MV-4-11 (cell line): ENCODE results near the gene ATG16L2.

Experiments used
- DNase-seq: peaks from one replicate; lab custom pipeline; 2025; lab: John Stamatoyannopoulos, UW

Gene ATG16L2, protein sequence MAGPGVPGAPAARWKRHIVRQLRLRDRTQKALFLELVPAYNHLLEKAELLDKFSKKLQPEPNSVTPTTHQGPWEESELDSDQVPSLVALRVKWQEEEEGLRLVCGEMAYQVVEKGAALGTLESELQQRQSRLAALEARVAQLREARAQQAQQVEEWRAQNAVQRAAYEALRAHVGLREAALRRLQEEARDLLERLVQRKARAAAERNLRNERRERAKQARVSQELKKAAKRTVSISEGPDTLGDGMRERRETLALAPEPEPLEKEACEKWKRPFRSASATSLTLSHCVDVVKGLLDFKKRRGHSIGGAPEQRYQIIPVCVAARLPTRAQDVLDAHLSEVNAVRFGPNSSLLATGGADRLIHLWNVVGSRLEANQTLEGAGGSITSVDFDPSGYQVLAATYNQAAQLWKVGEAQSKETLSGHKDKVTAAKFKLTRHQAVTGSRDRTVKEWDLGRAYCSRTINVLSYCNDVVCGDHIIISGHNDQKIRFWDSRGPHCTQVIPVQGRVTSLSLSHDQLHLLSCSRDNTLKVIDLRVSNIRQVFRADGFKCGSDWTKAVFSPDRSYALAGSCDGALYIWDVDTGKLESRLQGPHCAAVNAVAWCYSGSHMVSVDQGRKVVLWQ

DNA sequence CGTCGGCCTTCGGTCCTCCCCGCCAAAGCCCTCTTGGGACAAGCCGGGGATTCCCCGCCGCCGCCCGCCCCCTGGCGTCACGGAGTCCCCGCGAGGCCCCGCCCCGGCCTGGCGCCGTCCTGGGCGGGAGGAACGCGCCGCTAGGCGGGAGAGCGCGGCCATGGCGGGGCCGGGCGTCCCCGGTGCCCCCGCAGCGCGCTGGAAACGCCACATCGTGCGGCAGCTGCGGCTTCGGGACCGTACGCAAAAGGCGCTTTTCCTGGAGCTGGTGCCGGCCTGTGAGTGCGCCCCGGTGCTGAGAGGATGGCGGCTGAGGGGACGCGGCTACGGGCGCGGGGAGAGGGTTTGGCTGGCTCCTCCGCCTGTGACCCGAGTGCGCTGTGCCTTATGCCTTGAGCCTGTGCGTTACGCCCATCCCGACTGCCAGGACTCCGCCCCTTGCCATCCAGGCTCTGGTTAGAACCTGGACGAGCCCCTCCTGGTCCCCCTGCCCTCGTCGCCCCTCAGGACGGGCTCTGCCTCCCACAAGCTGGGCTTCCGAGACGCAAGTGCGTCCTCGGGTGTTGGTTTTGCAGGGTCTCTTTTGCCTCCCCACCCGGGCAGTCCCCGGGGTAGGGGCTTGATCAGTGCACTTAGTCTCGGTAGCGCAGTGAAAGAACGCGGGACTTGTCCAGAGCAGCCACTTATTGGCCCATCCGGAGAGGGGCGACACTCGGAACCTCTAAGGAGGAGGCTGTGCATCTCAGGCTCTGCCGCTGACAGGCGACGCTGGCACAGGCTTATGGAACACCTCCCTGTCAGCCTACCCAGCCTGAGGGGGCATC is at the start of gene ATG16L2:
Gene ATG16L2, plus strand, starts transcription at position 126 of the 824 bp plus-strand sequence. Its CDS starts 35 bp downstream, at position 161.
- DNase-seq = peak; percentile 69

DNA sequence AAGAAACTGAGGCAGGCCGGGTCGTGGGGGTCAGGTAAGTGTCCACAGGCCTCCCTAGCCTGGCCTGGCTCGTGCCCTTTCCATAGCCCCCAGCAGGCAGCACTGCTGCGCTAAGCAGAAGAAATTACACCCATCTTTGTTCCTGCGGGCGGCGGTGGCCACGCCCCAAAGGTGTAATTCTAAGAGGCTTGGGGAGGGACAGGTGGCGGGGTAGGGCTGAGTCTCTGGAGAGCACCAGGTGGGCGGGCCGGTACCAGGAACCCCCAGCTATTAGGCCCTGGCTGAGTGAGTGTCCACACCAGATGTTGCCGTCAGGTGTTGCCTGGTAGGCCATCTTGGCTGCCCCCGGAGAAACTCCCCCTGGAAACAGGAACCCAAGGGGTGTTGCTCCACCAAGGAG is 49.7 kb upstream of the ATG16L2 start:
- no peak for DNase-seq

DNA sequence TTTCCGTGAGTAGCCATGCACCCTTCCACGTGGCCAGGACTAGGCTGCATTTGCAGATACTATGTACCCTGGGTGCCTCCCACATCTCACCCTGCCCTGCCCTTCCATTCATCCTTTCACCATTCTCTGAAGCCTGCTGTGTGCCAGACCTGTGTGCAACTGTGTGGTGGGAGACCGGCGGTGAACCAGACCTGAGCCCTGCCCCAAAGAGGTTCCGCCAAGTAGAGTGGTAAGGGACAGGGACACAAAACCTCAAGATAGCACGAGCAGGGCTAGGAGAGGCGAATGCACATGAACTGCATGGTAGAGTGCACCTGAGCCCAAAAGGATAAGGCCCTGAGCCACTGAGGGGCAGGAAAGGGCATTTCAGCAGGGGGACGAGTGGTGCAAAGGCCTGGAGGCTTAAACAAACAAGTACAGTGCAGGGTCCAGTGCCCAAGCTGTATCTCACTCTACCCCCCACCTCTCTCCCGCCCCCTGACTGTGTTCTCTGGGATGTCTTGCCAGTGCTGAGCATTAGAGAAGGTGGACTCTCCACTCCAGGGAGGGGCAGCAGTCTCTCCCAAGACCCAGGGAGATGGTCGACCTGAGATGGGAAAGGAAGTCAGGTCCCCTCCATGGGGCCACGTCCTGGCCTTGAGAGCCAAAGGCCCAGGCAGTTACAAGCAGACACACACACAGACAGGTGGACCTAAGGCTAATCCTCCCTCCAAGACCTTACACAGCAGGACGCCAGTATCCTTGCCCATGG is 47.9 kb upstream of the ATG16L2 start:
- DNase-seq = no peak

DNA sequence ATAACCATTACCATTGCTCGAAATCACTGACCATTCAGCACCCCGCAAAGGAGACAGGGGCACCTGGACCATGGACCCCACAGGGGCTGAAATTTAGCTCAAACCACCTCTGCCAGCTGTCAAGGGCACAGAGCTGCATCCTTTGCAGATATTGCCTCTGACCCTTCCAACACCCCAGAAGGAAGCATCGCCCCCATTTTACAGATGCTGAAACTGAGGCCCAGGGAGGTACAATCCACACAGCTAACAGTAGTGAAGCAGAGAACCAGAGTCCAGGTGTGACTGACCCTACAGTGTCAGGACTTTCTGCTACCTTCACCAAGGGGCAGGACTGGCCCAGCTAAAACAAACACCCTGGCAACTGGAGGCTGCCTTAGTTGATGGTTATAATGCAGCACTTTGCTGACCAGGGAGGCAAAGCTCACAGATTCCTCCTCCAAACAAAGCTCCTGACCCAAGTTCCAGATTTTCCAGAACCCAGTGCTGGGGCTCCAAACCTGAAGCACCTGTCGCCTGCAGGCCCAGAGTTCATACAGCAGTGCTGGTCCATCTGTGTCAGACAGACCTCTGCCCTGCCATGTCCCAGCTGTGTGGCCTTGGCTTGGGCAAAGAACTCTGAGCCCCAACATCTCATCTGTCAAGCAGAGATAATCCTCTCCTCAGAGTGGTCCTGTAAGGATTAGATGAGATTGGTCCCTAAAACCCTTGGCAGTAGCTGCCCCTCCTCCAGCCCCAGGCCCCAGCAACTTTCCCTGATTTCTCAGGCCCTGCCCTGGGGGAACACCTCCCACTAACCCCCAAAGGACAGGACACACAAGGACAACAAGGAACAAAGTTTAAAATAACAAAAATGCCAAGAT is 46.8 kb upstream of the ATG16L2 start:
- no peak for DNase-seq

DNA sequence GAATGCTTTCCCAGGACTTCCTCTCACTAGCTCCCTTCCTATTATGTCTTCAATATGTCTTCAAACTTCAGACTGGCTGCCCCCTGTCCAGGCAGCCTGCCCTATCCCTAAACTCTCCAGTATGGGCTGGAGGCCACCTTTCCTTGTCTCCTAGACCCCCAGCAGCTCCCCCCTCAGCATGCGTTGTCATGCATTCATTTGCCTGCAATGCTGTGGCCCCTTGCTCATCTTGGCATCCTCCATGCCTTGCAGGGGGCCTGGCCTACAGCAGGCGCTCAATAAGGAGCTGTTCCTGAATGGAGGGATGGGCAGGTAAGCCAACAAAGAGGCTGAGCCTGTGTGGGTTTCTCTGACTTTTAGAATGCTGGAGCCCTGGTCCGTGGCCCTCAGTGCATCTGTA is 45.6 kb upstream of the ATG16L2 start:
- DNase-seq = no peak

DNA sequence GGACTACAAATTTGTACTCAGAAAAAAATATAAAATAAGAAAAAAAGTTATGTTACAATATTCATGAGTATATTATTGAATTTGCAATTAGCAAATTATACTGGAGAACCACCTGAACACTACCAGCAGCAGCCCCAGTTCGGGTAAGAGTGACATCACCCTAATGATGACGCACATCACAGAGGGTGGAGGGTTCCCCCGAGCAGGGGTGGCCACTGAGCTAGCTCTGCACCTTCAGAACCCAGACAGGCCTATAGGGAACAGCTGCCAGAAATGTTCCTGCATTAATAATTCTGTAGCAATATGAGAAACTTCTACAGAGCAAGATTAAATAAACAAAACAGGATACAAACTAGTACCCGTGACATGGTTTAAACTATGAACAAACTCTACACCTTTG is 44.5 kb upstream of the ATG16L2 start:
- DNase-seq = no peak

DNA sequence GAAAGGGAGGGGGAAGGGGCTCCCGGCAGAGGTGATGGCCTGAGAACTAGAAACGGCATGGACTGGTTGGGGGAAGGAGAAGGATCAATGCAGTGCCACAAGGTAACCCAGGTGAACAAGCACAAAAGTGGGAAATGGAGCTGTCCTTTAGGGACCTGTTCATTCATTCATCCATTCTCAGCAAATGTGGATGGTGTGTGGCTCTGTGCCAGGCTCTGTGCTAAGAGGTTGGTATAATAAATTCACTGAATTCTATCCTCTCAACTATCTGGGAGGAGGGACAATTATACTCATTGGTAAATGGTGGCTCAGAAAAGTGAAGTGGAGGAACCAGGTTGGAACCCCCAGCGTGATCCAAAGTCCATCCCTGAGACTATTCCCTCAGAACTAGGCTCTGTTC is 43.4 kb upstream of the ATG16L2 start:
- no peak for DNase-seq

DNA sequence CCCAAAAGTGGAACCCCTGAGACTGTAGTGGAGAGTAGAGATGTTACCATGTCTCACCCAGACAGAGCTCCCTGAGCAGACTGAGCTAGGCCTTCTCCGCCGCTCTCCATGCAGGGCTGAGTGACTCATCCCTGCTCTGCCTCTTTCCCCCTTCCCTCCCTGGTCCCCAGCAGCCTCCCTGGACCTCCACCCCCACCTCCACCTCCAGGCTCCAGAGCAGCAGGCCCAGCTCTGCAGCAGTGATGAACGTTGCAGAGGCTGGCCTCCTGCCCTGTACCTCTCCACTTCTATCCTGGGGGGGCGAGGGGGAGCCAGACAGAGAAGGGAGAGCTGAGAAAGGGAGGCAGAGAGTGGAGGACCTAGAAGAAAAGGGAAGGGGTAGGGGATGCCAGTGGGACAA is 42.7 kb upstream of the ATG16L2 start:
- no peak for DNase-seq

DNA sequence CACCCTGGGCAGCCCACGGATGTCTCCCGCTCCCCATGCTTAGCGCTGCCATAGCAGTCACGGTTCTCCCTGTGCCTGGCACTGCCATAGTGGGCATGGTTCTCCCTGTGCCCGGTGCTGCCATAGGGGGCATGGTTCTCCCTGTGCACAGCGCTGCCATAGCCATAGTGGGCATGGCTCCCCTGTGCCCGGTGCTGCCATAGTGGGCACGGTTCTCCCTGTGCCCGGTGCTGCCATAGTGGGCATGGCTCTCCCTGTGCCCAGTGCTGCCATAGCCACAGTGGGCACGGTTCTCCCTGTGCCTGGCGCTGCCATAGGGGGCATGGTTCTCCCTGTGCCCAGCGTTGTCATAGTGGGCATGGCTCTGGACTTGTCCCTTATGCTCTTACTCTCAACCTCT is 42.2 kb upstream of the ATG16L2 start:
- DNase-seq = no peak

DNA sequence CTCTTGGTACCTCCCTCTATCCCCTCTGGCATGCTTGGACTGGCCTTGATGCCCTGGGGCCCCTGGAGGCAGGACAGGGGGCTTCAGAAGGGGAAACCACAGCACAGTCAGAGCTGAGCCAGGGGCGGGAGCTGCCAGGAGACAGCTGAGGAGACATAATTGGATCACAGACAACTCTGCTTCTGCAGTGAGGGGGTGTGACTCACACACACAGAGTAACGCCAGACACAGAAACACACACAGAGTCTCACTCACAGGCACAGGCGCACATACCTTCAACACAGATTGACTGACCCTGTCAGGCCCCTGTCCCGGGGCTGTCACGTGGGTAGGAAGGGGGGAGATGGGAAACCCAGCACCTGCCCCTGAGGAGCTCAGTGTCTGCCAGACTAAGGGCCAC is 40.9 kb upstream of the ATG16L2 start:
- DNase-seq = peak; percentile 22

DNA sequence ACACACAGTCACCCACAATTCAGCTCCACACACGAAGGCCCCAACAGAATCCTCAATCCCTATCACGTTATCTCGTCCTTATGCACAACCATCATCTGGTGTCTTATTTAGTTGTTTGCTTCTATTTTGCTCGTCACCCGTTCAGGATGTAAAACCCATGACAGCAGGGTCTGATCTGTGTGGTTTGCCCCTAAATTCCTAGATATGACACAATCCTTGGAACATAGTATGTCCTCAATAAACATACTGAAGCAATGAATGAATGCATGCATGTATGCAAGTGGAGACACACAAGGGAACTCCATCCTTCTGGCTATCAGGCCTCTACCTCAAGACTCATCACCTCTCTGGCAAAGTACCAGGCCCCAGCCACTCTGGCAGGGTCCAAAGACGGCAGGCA is 40.5 kb upstream of the ATG16L2 start:
- DNase-seq = no peak

DNA sequence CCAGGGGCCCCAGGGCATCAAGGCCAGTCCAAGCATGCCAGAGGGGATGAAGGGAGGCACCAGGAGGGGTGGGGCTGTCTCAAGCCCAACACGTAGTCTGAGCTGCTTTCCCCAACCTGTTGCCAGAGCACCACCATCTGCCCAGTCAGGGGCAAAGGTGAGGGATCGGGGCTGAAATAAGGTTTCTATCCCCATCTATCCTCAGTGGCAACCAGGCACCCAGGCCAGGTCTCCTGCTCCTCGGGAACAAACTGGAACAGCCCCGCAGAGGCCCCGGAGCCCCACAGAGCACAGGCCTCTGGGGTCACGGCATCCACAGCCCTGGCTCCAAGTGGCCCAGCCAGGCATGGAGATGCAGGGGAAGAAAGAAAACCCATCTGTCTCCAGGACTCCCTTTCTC is 39.7 kb upstream of the ATG16L2 start:
- no peak for DNase-seq

DNA sequence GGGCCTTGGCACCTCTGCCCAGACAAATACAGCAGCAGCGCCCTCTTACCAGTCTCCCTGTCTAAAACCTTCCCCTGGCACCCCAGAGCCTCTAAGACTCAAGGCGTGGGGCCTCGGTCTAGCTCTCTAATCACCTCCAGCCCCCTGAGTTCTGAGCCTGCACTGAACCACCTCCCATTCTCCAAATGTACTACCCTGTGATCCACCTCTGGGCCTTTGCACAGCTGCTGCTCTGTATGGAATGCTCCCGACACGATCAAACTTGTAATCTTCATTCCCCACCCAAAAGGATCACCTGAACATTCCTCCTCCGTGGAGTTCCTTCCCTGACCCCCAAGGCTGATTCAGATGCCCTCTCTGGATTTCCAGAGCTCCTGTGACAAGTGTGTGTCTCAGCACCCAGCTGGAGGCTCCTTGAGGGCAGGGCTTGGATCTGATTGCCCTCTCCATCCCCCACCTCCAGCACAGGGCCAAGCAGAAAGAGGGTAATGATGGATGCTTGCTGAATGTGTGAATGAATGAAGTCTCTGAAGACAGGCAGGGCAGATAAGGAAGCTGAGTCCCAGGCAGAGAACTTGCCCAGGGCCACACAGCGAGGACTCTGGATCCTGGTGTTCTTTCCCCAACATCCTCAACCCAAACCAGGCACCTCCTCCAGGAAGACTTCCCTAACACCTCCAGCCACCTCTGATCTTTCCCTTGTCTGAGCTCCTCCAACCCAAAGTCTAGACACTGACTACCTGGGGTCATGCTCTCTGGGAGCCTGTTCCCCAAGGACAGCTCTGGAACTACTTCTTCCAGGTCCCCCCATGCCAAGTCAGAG is 38.7 kb upstream of the ATG16L2 start:
- DNase-seq = no peak

DNA sequence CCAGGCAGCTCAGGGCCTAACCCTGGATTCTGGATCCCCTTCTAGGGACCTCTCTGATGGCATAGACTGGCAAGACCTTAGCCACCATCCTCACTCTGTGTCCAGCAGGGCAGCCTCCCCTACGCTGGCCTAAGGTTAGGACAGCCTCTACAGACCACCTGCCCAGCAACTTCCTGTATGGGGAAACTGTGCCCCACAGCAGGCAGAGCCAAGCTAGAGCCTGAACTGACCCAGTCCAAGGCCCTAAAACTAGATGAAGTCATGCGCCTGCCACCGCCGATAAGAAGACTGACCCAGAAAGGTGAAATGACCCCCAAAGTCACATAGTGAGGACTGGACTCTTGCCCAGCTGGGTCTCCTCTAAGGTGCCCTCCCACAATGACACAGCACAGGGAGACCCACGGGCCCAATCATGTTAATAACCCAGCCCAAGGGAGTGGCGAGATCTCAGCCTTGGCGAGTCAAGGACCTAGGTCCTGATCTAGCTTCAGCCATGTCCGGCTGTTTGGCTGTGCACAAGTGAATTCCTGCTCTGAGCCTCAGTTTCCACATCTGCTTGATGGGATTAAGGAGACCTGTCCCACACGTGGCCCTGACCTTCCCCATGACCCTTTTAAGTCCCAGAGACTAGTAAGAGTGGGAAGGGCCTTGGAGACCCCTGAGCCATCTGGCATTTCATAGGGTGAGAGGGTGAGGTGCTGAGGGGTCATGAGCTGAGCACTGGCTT is 37.9 kb upstream of the ATG16L2 start:
- DNase-seq = no peak

DNA sequence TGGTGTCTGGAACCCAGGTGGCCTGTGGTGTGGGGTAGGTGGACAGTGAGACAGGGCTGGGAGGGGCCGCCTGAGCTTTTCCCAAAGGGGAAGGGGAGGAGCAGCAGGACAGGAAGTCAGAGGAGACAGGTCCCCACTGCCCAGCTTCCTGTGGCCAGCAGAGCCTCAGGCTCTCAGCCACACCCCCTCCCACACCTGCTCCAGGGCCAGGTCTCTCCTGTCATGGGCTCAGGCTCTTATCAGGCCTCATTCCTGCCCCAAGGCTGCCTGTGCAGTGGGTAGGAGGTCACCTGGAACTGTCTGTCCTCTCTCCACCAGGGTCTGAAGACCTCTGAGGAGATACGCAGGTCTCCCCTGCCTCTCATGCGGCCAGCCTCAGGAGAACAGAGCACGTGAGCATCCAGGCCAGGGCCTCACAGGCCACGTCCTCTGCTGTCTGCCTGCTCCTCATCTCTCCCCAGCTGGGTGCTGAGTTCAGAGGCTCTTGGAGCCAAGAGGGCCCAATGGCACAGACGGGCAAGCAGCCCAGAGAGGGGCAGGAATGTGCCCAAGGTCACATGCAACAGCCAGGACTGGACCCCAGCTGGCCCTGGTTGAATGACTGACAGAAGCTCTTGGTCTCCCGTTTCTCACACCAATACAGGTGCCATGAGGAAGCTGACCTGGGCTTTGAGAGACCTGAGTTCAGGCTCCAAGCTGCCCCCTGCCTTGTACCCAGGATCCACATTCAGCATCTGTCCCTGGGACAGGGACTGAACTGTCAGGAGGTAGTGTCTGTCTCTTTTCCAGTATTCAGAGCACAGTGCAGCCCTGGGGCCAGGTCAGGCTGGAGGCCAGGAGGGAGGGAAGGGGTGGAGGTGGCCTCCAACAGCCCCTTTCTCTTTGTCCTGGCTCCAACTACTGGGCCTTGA is 37.1 kb upstream of the ATG16L2 start:
- DNase-seq = no peak

DNA sequence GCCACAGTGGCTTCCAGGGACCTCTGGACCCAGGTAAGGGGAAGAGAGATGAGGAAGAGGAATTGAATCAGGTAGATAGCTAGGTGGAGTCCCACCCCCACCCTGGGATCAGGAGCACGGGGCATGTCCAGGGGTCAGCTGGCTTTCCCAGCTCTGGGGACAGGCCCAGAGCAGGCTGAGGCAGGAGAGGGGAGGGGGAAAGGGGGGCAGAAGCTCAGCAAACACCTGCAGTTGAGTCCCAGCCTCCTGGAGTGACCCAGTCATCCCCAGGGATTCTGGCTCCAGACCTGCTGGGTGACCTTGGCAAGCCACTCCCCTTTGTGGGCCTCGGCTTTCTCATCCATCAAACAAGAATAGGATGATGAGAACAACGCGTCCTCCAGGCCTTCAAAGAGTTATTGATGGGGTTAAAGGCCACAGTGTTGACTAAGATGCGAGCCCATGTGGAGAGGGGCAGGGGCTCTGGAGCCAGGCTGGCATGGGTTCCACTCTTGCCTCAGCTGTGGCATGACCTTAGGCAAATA is 36.4 kb upstream of the ATG16L2 start:
- DNase-seq = no peak

DNA sequence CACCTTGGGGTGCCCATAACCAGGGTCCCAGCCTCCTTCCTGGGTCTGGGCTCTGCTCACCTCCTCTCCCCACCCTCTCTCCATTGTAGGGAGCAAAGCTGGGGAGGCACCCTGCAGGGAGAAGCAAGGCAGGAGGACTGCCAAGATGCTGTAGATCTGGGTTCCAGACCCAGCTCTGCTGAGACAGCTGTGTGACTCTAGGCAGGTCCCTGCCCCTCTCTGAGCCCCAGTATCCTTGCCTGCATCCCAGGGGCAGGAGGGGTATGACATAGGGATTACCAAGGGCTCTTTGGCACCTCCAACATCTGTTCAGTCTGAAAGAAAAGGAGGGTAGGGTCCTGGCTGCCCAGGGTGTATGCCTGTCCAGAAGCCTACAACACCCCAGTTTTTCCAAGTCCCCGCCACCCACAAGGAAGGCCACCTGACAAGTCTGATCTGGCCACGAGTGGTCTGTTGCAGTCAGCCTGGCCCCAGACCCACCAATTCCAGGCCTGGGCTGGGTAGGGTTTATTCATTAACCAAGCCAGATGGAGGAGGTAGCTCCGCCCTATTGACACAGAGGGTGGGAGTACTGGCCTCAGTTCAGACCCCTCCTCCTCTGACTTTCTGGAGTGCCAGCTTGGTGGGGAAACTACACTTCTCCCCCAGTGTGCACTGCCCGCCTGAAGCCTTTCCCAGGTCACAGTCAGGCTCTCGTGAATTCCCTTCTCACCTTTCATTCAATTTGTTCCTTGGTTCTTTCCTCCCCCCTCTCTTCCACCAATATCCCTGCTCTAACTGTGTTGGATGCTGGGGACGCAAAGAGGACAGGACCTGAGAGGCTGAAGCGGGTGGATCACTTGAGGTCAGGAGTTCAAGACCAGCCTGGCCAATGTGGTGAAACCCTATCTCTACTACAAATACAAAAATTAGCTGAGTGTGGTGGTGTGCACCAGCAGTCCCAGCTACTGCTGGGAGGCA is 35.4 kb upstream of the ATG16L2 start:
- DNase-seq = no peak
